ENCODE measurements around the gene SYNDIG1.

GRCh38 chr20:24444526-24445190 is 24.8 kb upstream of the SYNDIG1 start:
- TF ChIP-seq FOXM1 (IDR thresholded peaks at IDR 0.05; ENCODE audit: borderline replicate concordance) (no peak), BHLHE40 (IDR thresholded peaks at IDR 0.05; ENCODE audit: borderline replicate concordance) (no peak), NFRKB (IDR thresholded peaks at IDR 0.05) (no peak), ELF4 (IDR thresholded peaks at IDR 0.05) (no peak)
- TF ChIP-seq, protein P1, sequence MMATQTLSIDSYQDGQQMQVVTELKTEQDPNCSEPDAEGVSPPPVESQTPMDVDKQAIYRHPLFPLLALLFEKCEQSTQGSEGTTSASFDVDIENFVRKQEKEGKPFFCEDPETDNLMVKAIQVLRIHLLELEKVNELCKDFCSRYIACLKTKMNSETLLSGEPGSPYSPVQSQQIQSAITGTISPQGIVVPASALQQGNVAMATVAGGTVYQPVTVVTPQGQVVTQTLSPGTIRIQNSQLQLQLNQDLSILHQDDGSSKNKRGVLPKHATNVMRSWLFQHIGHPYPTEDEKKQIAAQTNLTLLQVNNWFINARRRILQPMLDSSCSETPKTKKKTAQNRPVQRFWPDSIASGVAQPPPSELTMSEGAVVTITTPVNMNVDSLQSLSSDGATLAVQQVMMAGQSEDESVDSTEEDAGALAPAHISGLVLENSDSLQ (IDR thresholded peaks at IDR 0.05), result no peak
